KOPT-K1 (cell line): Measurements from ENCODE around the gene PODXL.
A peak's percentile ranks its signal among the peaks of the same experiment; 100 is the strongest.
"Not testable (repeated sequence)": the region's sequence is repeated elsewhere in the genome, so short reads cannot be mapped to it uniquely, and the experiment has no call there.

Experiments
- H3K27ac ChIP-seq: fragments of 200-600 bp; sonication (generic); 2 replicates; pipeline ENCODE4 v1.5.1; 2016; ENCODE audit warnings: antibody characterized with exemption, mild to moderate bottlenecking, low read depth, low read length; ENCODE audit not compliant: poor library complexity, severe bottlenecking
- H3K36me3 ChIP-seq: fragments of 200-600 bp; sonication (generic); 2 replicates; pipeline ENCODE4 v1.5.1; 2017; ENCODE audit warnings: antibody characterized with exemption, mild to moderate bottlenecking, low read length, moderate library complexity; ENCODE audit not compliant: insufficient read depth
- H3K9me3 ChIP-seq: fragments of 200-600 bp; sonication (generic); 2 replicates; pipeline ENCODE4 v1.5.1; 2017; ENCODE audit warnings: antibody characterized with exemption, low read length, mild to moderate bottlenecking; ENCODE audit not compliant: insufficient read depth, poor library complexity, severe bottlenecking

PODXL gene

DNA sequence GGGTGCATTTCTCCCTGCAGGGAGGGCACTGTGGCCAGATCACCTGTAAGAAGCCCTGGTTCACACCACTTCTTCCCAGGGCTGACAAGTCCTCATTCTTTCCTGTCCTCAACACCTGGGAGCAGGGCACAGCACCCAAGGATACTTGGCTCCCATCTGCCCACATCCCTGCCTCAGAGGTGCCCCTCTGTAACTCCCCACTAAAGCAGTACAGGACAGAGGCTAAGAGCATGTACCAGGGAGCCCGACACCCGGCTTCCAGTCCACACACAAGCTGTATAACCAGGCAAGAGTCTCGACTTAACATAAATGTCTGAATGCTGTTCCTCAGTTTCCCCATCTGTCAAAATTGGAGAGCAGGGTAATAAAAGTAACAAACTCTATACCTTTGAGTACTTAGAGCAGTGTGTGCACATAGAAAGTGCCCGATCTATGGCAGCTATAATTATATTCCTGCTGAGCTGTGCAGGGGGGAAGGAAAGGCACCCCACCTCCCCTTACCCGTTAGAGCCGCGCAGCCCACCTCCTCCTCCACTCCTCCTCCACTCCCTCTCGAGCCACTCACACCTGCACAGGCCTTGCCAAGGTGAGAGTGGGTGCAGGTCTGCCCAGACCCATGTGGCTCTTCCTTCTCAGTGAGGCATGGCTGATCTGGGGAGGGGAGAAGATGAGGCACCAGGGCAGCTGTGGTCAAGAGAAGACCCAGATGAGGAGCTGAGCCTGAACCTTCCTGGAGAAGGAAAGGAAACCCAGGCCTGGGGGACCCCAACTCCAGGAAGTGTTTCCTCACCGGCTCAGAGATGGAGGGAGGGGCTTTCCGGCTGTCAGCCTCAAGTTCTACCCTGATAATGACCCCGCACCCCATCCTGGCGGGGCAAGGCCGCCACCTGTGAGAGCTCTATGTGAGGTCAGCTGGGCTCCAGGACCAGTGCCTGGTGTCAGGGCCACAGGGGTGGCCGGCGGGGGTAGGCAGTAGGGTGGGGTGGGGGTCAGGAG is 22.6 kb downstream of the PODXL start:
- Histone ChIP-seq H3K36me3 (no peaks in the 10 kb centered on the region), H3K9me3 (no peaks in the 10 kb centered on the region)

DNA sequence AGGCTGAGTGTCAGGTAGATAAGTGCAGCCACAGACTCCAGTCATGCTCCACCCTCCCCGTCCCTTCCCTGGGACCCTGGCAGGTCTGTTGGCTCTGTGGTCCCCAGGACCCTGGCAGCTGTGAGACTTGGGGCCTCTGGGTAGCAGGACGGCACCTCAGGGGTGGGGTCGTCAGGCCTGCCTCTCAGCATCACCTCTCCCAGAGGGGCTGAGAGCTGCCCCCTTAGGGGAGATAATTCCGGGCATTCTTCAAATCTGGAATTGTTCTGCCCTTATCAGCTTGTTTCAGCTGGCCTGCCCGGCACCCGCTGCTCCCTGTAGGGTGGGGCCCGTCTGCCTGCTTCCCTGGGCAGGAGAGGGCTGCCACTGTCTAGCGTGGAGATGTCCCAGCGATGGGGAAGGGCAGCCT is 23.3 kb downstream of the PODXL start:
- Histone ChIP-seq H3K9me3 (no peaks in the 10 kb centered on the region), H3K36me3 (no peaks in the 10 kb centered on the region), H3K27ac (no peak overlapping the region)

More for the DNA sequence above, 22.6 kb downstream of the PODXL start:
- H3K27ac ChIP-seq: no peak overlapping the region

DNA sequence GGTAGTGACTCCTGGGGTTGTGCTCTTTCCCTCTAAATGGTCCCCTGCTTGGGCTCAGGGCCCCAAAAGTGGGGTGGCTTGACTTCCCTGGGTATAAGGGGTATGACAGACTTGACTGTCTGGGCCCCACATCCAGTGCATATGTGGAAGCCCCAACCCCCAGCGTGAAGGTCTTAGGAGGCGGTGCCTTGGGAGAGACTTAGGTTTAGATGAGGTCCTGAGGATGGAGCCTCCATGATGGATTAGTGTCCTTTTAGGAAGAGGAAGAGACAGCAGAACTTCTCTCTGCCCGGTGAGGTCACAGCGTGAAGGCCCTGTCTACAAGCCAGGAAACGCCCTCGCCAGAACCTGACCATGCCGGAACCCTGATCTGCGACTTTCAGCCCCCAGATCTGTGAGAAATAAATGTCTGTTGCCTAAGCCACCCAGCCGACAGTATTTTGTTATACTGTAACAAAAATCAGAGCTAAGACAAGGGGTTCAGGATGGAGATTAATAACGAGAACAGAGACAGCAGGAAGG is 23.8 kb downstream of the PODXL start:
- no peaks in the 10 kb centered on the region for H3K36me3 ChIP-seq
- H3K27ac ChIP-seq: no peak overlapping the region
- H3K9me3 ChIP-seq: no peaks in the 10 kb centered on the region

DNA sequence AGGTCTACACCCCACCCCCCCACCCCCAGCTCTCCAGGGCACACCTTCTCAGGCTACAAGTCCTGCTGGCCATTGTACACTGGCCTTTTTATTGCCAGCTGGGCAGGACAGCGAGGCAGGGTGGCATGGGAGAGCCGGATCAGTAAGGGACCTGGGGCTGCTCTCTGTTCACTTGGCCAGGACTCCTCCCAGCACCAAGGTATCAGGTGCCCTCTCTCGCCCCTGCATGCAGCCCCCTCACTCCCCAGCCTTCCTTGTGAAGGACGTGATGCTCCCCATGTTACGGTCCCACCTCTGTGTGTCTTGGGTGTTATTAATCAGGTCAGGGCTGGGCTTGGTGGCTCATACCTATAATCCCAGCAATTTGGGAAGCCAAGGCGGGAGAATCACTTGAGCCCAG is 26.3 kb downstream of the PODXL start:
- no peak overlapping the region for H3K27ac ChIP-seq
- no peaks in the 10 kb centered on the region for H3K9me3 ChIP-seq
- H3K36me3 ChIP-seq: no peaks in the 10 kb centered on the region

DNA sequence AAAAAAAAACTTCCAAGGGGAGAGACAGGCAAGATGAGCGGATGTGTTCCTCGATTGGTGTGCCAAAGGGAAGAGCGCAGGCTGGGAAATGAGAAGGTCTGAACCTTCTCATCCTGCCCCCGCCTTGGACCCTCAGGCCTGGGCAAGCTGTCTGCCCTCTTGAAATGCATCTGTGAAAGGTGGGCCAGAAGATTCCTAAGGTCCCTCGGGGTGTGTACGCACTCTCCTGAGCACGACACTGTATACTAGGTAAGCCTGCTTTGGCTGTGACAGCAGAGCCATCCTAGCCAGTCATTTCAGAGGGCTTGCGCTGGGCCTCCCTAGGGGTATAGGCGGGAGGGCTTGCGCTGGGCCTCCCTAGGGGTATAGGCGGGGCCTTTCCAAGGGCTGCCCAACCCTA is 26.8 kb downstream of the PODXL start:
- Histone ChIP-seq H3K9me3 (no peaks in the 10 kb centered on the region), H3K27ac (no peak overlapping the region), H3K36me3 (no peaks in the 10 kb centered on the region)

DNA sequence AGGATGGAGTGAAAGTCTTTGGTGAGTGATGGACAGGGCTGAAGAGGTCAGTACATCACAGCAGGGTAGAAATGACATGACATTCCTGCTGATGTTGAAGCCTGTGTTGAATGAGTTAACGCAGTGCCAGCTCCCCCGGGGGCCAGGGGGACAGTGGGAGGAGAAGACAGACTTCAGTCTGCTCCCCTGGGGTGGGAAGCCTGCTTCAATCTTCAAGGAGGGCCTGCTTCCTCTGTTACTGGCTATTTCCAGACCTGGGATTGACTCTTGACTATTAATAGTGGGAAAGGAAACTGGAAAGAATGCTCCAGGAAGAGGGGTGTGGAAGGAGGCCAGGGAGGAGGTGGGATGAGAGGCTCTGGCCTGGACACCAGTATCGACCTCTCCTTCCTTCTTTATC is 27.2 kb downstream of the PODXL start:
- no peak overlapping the region for H3K27ac ChIP-seq
- no peaks in the 10 kb centered on the region for H3K36me3 ChIP-seq
- no peaks in the 10 kb centered on the region for H3K9me3 ChIP-seq

DNA sequence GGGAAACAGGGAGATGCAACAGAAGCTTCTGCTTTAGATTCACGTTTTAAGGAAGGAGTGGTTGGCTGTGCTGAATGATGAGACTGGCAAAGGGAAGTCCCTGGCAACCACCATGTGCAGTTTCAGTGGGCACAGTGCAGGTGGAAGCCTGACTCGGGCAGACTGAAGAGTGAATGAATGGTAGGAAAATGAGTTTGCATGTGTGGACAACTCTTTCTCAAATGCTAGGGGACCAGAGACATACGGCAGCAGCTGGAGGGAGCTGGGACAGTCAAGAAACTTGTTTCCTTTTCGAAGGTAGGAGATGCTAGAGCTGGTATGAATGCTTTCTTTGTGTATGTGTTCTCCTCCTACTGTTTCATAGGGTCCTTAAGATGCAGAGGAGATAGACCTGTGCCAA is 29.0 kb downstream of the PODXL start:
- Histone ChIP-seq H3K36me3 (no peaks in the 10 kb centered on the region), H3K9me3 (no peaks in the 10 kb centered on the region), H3K27ac (no peak overlapping the region)

DNA sequence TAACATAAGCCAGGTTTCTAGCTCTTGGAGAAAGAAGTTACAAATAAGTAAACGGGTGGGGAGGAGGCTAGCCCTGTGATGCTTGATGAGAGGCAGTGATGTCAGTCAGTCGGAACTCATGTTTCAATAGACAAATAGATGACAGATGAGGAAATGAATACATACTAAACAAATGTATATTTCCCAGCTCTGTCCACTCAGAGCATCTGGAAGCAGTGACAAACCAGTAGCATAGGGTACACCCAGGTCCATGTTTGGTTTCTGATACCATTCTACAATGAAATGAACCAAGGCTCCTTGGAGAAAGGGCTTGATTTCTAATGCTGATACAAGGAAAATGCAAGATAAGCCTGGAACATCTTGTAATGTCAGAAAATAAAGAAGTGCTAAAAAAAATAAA is 30.6 kb downstream of the PODXL start:
- no peak overlapping the region for H3K27ac ChIP-seq
- H3K9me3 ChIP-seq: no peaks in the 10 kb centered on the region
- no peaks in the 10 kb centered on the region for H3K36me3 ChIP-seq

DNA sequence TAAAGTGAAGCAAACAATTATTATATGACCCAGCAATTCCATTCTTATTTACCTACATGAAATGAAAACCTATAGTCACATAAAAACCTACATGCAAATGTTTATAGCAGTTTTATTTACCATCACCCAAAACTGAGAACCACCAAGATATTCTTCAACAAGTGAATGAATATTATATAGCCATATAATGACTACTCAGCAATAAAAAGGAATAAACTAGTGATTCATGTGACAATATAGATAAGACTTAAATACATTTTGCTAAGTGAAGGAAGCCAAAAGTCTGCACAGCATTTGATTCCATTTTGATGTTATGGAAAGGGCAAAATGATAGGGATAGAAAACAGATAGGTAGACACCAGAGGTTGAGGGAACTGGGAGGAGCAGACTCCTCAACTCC is 31.7 kb downstream of the PODXL start:
- no peak overlapping the region for H3K27ac ChIP-seq
- H3K36me3 ChIP-seq: no peaks in the 10 kb centered on the region
- no peaks in the 10 kb centered on the region for H3K9me3 ChIP-seq

DNA sequence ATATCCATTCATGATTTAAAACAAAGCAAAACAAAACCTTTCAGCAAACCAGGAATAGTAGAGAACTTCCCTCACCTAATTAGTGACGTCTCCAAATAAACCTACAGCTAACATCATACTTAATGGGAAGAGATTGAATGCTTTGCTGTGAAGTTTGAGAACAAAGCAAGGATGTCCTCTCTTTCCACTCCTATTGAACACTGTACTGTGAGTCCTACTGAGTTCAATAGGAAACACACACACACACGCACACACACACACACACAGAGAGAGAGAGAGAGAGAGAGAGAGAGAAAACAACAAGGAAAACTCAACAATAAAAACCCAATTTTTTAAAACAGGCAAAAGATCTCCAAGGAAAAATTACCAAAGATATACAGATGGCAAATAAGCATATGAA is 32.3 kb downstream of the PODXL start:
- no peak overlapping the region for H3K27ac ChIP-seq
- H3K9me3 ChIP-seq: no peaks in the 10 kb centered on the region
- no peaks in the 10 kb centered on the region for H3K36me3 ChIP-seq

DNA sequence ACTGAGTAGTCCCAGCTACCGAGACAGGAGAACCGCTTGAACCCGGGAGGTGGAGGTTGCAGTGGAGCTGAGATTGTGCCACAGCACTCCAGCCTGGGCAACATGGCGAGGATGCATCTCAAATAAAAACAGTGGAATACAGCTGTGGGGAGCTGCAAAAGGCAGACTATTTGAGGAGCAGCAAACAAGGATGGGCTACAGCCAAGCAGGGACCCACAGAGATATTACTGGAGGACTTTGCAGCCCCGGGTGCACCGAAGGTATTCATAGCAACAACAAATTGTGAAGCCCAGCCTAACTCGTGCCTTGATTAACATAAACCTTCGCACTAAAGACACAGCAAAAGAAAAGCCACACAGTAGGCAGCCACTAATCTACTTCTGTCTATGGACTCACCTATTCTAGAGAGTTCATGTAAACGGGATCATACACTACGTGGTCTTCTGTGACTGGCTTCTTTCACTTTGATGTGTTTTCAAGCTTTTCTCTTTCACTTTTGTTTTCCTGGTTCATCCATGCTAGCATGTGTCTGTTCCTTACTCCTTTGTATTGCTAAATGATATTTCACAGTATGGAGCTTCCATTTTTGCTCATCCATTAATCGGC is 34.0 kb downstream of the PODXL start:
- Histone ChIP-seq H3K9me3 (no peaks in the 10 kb centered on the region), H3K36me3 (no peaks in the 10 kb centered on the region), H3K27ac (peak overlapping the region; percentile 35)

DNA sequence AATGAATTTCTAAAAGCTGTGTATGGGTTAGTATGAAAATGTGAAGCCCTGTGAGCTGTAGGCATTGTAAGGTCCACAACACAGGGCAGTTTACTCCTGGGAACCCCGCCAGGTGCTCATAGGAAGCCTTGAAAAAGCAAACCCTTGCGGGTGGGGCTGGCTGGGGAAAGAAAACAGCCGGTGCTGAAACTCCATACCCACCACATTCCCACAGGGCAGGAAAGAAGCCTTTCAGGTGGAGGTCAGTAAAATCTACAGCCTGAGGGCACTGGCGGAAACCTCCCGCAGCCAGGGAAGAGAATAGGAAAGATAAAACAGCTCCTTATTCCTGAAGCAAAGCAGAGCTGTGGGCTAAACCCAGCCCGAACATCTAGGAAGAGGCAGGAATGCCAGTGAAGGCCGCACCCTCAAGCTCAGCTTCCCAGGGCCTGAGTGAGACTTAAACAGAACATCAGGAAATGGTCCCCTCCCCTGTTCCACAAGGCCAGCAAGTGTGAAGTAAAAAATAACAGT is 34.7 kb downstream of the PODXL start:
- H3K9me3 ChIP-seq: no peaks in the 10 kb centered on the region
- no peaks in the 10 kb centered on the region for H3K36me3 ChIP-seq
- H3K27ac ChIP-seq: no peak overlapping the region

DNA sequence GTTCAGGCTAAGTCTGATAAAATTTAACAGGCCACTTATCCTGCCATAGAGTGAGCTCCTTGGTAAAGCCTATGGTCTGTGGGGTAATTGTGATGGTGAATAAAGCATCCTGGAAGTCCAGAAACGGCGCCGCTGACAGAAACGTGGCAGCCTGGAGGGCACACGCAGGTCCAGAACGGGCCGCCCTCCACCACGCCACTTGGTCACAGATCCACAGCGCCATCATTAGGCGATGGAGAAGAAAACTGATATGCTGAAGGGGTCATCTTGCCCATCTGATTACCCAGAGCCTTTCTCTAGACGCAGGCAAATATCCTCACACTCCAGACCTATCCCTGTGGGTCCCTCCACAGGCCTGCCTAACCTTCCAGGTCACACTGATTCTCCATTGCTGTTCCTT is 37.8 kb downstream of the PODXL start:
- Histone ChIP-seq H3K27ac (no peak overlapping the region), H3K36me3 (no peaks in the 10 kb centered on the region), H3K9me3 (no peaks in the 10 kb centered on the region)

DNA sequence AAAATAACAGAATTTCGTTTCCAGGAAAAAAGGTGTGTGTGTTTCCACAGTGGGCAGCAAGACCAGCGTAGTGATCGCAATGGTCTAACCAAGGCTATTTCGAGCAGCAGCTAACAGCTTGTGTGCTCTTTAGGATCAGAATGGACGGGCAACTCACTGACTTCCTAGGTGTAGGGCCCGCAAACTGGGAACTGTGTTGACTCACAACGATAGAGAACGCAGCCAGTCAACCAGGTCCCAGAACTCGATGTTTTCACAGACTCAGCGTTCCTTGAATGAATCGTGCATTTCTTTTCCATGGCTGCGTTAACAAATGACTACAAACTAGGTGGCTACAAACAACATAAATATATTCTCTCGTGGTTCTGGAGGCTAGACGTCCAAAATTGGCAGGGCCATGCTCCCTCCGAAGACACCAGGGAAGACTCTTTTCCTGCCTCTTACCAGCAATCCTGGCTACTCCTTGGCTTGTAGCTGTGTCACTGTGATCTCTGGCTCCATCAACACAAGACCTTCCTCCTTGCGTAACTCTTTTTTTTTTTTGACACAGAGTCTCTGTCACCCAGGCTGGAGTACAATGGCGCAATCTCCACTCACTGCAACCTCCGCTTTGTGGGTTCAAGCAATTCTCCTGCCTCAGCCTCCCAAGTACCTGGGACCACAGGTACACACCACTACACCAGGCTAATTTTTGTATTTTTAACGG is 39.1 kb downstream of the PODXL start:
- Histone ChIP-seq H3K27ac (no peak overlapping the region), H3K36me3 (no peaks in the 10 kb centered on the region), H3K9me3 (no peaks in the 10 kb centered on the region)

DNA sequence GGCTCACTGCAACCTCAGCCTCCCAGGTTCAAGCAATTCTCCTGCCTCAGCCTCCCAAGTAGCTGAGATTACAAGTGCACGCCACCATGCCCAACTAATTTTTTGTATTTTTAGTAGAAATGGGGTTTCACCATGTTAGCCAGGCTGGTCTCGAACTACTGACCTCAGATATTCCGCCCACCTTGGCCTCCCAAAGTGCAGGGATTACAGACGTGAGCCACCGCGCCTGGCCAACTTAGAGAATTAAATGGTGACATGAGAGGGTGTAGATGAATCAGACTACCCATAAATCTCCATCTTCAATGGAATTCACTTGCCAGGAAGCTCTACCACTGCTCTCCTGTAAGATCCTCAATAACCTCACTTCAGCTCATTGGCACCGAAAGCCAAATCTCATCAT is 41.0 kb downstream of the PODXL start:
- not testable (repeated sequence) for H3K9me3 ChIP-seq, H3K27ac ChIP-seq, H3K36me3 ChIP-seq
